SK-N-SH (cell line): ENCODE measurements around the gene DOCK10.

Experiments
- CTCF ChIP-seq: fragments of 200-600 bp; sonication (generic); IDR thresholded peaks from 2 replicates; pipeline ENCODE4 v1.6.1; 2017; ENCODE audit warnings: antibody characterized with exemption, mild to moderate bottlenecking, moderate library complexity
- POLR2AphosphoS5 ChIP-seq: IDR thresholded peaks from 2 replicates; pipeline ENCODE4 v1.6.1; 2012; ENCODE audit warnings: low read depth, low read length
- TEAD4 ChIP-seq: IDR thresholded peaks from 2 replicates; pipeline ENCODE4 v1.4.0; 2012; ENCODE audit warnings: mild to moderate bottlenecking, borderline replicate concordance; ENCODE audit not compliant: insufficient read depth

- no peak for TF ChIP-seq CTCF
- no peak for TF ChIP-seq POLR2AphosphoS5
- TF ChIP-seq TEAD4: no peak
These were observed 44.6 kb upstream of the DOCK10 start for GRCh38 chr2:225086915-225087314.
